GM21529 (cell line): ENCODE results near the gene LTC4S.

Experiments used
- ATAC-seq: cut with Tn5 transposase; IDR thresholded peaks from one replicate; pipeline ENCODE4 v1.9.1; 2021; ENCODE audit not compliant: unreplicated experiment

LTC4S gene

DNA sequence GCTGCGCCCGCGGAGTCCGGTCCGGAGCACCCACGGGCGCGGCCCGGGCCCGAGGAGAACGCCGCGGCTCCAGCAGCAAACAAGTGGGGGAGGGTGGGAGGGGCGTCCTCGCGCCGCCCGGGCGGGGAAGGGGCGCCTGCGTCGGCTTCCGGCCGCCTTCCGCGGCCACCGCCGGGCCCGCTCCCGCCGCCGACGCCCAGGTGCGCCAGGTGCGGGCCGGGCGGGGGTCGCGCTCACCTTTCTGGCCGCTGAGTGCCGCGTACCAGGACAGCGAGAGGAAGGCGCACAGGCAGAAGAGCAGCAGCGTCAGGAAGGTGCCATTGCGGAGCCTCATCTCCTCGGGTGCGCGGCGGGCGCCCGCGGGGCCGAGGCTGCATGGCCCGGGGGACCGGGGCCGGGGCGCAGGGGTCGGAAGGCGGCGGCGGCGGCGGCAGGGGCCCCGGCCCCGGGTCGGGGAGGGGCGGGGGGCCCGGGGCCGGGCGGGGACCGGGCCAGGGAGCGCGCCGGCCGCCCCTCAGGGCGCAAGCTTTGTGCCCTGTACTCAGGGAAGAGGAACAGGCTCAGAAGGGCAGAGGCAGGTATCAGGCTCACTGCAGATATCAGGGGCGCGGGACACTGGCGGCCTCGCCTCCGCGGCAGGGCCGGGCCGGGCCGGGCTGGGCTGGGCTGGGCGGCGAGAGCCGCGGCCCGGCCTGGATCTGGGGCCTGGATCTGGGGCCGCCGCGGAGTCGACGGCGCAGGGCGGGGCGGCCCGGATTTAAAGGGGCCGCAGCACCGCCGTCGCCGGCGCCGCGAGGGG is 12.7 kb downstream of the LTC4S start, which contains the start of gene MGAT4B:
MGAT4B (minus strand) TSS at position 617 of the 799 bp plus-strand sequence; CDS start at position 334, 283 bp downstream.
- peak; percentile 64 for ATAC-seq

GRCh38 chr5:179812135-179812825 is 18.5 kb downstream of the LTC4S start:
- ATAC-seq, result no peak

- no peak for ATAC-seq
Measured at GRCh38 chr5:179812997-179813607, 19.3 kb downstream of the LTC4S start.

GRCh38 chr5:179814090-179814489 is 20.3 kb downstream of the LTC4S start:
- no peak for ATAC-seq

DNA sequence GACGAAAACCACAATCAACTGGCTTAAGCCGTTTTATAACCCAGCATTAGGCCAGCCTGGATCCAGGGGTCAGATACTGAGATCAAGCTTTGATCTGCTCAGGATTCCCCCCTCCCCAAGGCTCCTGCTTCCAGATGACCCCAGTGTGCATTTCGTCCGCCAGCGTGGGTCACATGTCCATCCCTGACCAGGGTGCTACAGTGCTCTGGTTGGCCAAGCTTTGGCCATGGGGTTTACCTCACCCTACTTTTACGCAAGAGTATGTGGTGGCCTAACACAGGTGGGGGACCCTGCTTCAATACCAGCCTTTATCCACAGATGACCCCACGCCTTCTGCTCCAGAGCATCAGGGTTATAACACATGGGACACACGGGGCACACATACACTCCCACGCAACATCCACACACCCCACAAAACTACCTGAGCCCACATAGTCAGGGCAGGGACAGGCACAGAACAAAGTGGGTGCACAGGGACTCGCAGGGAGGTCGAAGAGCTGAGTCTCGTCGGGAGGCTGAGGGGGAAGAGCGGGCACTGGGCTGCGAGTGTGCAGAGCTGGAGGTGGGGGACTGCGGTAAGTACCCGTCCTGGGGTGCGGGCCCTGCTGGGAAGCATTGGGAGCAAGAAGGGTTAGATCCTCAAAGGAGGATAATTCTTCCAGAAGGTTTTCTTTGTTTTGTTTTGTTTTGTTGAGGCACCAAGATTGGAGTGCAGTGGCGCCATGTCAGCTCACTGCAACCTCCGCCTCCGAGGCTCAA is 21.9 kb downstream of the LTC4S start:
- ATAC-seq, result no peak

GRCh38 chr5:179816401-179816795 is 22.6 kb downstream of the LTC4S start:
- no peak for ATAC-seq

GRCh38 chr5:179816796-179817469 is 23.1 kb downstream of the LTC4S start:
- no peak for ATAC-seq

DNA sequence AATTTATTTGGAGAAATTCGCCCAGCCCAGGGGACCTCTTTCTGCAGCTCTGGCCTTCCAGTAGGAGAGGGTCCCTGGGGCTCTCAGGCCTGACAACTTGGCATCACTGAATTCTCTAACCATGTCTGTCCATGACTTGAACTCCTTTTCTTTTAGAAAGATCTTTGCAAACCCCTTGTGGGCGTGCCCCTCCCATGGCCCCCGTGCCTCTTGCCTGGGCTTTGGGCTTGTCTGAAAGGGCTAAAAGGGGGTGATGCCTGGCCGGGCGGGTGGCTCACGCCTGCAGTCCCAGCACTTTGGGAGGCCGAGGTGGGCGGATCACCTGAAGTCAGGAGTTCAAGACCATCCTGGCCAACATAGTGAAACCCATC is 23.7 kb downstream of the LTC4S start:
- no peak for ATAC-seq

DNA sequence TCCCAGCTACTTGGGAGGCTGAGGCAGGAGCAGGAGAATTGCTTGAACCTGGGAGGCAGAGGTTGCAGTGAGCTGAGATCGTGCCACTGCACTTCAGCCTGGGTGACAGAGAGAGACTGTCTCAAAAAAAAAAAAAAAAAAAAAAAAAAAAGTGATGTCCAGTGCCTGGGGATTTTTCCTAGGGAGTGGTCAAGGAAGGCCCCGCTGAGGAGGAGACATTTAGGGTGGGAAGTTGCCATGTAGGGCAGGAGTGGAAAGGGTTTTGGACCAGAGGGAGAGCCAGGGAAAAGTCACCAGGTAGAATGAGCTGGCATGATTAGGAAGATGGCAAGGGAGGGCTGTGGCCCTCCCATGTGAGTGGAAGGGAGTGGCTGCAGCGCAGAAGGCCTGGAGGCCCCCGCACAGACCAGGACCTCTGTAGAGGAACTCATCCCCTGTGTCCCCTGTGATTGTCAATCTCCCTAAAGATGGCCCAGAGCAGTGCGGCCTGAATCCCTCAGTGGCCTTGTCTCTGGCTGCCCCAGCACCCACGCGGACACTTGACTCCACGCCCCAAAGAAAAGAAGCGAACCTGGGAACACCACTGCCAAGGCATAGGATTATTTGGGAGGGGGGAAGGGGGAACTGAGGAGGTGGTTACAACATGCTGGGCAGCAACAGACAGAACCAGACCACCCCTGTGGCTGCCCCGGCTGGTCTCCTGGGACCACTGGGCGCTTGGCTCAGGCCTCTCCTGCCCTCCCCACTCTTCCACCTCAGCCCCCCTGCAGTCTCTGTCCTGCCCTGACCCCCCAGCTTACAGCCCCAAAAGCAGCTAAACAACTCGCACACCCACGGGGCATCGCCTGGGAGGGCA is 24.3 kb downstream of the LTC4S start:
- ATAC-seq, result no peak

- peak; percentile 69 for ATAC-seq
Measured at GRCh38 chr5:179818746-179819295, 25.0 kb downstream of the LTC4S start.

DNA sequence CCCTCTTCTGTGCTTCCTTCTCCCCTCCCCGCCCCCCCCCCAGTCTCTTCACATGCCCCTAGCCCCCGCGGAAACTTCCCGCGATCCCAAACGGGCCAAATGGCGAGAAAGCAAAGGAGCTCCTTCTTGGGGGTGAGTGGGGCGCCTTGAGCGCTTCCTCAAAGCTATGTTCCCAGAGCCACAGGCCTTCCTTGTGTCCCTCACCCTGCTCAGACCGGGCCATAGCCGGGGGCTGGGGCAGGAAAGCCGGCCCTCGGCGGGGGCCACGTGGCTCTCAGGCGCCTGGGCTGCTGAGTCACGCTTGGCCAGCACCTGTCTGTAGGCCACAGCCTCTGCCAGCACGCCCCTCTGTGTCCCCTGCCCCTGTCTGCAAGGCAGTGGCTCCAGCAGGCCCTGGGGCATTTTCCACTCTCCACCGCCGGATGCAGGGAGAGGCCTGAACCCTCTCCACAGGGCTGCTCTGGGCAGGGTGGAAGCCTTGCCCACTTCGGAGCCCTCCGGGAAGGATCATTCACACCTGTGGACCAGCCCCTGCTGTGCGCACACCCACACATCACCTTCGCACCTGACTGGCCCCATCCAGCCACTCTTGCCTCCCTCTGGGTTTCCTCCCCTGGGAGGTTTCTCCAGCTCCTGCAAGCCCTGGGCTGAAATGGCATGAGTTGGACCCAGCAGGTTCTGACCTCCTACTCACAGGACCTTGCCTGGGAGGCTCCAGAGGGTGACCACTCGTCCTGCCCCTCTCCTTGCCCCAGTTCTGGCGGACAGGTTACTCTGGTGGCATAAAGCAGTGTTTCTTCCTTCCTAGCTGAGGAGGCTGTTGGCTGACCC is 25.7 kb downstream of the LTC4S start:
- peak; percentile 10 for ATAC-seq

- ATAC-seq, result no peak
Measured at GRCh38 chr5:179820127-179820482, 26.3 kb downstream of the LTC4S start.

DNA sequence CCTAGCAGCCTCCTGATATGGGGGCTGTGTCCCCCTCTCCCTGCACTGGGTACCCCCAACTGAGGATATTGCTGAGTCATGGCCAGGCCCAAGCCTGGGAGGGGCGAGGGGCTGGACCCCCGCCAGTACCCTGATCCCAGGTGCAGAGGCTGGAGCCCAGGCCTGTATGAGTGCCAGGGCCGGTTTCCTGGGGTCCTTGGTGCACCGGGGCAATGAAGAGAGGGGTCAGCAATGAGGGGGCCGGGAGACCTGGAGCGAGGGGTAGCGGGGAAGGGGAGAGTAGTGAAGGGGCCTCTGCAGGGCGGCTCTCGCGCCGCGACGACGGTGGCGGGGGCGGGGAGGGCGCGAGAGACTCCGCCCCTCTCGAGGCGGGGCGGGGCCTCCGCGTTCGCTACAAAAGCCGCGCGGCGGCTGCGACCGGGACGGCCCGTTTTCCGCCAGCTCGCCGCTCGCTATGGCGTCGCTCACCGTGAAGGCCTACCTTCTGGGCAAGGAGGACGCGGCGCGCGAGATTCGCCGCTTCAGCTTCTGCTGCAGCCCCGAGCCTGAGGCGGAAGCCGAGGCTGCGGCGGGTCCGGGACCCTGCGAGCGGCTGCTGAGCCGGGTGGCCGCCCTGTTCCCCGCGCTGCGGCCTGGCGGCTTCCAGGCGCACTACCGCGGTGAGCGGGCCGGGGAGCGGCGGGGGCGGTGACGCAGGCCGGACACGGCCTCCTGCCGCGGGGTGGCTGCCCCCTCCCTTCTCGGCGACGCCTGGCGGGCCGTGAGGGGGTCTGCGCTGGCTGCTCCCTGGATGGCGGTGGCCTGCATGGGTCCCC is 26.9 kb downstream of the LTC4S start, which contains the start of gene SQSTM1:
SQSTM1 (plus strand) TSS at position 423 of the 815 bp plus-strand sequence; CDS start at position 455, 32 bp downstream.
- peak; percentile 36 for ATAC-seq

- peak; percentile 49 for ATAC-seq
Measured at GRCh38 chr5:179821298-179822058, 27.7 kb downstream of the LTC4S start.

DNA sequence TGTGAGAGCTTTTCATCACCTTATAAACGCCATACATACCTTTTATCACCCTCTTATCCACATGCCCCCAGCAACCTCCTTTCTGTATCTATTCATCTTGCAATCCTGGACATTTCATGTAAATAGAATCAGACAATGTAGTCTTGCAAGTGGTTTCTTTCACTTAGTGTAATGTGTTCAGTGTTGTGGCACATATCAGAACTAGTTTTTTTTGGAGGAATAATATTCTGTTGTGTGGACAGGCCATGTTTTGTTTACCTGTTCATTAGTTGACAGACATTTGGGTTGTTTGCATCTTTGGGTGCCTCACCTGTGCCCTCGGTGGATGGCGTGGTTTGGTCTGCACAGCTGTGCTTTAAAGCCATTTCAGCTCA is 28.3 kb downstream of the LTC4S start:
- no peak for ATAC-seq

- no peak for ATAC-seq
Measured at GRCh38 chr5:179822444-179822990, 28.7 kb downstream of the LTC4S start.
